ENCODE data around the gene OGA. TPM values are rescaled to one million over a fixed set of nuclear protein-coding genes. Genes with fewer than 3 reads are reported as not detected.

Gene OGA
- total and polyA plus RNA-seq, 9 of the 15 experiments (the other 6 are each of a cell fraction or from before 2014, with no cell fraction given) = 13.5 to 73.5 (median 59.5) TPM

DNA sequence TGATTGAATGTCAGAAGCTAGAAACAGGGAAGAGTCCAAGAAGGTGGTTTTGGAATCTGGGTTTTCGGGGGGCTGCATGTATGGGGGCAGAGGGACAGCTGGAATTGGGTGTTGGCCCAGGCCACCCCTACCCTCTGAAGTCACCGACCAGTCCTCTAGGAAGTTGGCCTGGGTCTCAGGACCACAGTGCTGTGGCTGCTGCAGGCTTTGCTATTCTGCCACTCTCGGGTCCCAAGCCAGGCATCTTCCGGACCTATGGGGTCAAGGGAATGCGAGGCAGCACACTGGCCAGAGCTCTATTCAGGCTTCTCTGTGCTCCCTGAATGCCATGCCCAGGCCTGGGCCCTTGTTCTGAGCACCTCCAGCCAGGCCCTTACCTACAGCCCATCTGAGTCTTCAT, 55.5 kb downstream of the OGA start (continued):
- TF ChIP-seq, protein P1, sequence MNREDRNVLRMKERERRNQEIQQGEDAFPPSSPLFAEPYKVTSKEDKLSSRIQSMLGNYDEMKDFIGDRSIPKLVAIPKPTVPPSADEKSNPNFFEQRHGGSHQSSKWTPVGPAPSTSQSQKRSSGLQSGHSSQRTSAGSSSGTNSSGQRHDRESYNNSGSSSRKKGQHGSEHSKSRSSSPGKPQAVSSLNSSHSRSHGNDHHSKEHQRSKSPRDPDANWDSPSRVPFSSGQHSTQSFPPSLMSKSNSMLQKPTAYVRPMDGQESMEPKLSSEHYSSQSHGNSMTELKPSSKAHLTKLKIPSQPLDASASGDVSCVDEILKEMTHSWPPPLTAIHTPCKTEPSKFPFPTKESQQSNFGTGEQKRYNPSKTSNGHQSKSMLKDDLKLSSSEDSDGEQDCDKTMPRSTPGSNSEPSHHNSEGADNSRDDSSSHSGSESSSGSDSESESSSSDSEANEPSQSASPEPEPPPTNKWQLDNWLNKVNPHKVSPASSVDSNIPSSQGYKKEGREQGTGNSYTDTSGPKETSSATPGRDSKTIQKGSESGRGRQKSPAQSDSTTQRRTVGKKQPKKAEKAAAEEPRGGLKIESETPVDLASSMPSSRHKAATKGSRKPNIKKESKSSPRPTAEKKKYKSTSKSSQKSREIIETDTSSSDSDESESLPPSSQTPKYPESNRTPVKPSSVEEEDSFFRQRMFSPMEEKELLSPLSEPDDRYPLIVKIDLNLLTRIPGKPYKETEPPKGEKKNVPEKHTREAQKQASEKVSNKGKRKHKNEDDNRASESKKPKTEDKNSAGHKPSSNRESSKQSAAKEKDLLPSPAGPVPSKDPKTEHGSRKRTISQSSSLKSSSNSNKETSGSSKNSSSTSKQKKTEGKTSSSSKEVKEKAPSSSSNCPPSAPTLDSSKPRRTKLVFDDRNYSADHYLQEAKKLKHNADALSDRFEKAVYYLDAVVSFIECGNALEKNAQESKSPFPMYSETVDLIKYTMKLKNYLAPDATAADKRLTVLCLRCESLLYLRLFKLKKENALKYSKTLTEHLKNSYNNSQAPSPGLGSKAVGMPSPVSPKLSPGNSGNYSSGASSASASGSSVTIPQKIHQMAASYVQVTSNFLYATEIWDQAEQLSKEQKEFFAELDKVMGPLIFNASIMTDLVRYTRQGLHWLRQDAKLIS (CRISPR knock-in tag; IDR thresholded peaks at IDR 0.05) = no peak
- TF ChIP-seq SMARCC2 (IDR thresholded peaks at IDR 0.05; ENCODE audit: low read depth) = no peak
- TF ChIP-seq, protein P2, sequence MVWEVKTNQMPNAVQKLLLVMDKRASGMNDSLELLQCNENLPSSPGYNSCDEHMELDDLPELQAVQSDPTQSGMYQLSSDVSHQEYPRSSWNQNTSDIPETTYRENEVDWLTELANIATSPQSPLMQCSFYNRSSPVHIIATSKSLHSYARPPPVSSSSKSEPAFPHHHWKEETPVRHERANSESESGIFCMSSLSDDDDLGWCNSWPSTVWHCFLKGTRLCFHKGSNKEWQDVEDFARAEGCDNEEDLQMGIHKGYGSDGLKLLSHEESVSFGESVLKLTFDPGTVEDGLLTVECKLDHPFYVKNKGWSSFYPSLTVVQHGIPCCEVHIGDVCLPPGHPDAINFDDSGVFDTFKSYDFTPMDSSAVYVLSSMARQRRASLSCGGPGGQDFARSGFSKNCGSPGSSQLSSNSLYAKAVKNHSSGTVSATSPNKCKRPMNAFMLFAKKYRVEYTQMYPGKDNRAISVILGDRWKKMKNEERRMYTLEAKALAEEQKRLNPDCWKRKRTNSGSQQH (CRISPR knock-in tag; IDR thresholded peaks at IDR 0.05) = no peak
- TF ChIP-seq, protein P3, sequence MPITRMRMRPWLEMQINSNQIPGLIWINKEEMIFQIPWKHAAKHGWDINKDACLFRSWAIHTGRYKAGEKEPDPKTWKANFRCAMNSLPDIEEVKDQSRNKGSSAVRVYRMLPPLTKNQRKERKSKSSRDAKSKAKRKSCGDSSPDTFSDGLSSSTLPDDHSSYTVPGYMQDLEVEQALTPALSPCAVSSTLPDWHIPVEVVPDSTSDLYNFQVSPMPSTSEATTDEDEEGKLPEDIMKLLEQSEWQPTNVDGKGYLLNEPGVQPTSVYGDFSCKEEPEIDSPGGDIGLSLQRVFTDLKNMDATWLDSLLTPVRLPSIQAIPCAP (CRISPR knock-in tag; IDR thresholded peaks at IDR 0.05; ENCODE audit: borderline replicate concordance) = no peak

Data from K562 (cell line).